PC-3 (cell line): ENCODE measurements around the gene CASK.

Experiments
- CTCF ChIP-seq: fragments of 300-600 bp; sonication (generic); conservative IDR thresholded peaks from 2 replicates; pipeline ENCODE4 v1.5.1; 2017; ENCODE audit warnings: antibody characterized with exemption, low read depth, mild to moderate bottlenecking, low read length
- EZH2 ChIP-seq: fragments of 300-600 bp; sonication (generic); IDR thresholded peaks from one replicate; pipeline ENCODE4 v1.6.1; 2017; ENCODE audit warnings: antibody characterized with exemption, mild to moderate bottlenecking, low read length; ENCODE audit not compliant: unreplicated experiment
- EZH2phosphoT487 ChIP-seq: fragments of 300-600 bp; sonication (generic); IDR thresholded peaks from 2 replicates; pipeline ENCODE4 v1.6.1; 2018; ENCODE audit warnings: mild to moderate bottlenecking, antibody characterized with exemption, low read length, borderline replicate concordance

GRCh38 chrX:41923211-41923977 is at the start of gene CASK:
- TF ChIP-seq CTCF (no peak), EZH2 (no peak), EZH2phosphoT487 (no peak)
